Medulla oblongata (tissue), 1 donor: Measurements from ENCODE around the gene KCTD20.

Experiments
- DNase-seq: peaks from one replicate; pipeline ENCODE4 v3.0.0-alpha.2; 2015; ENCODE audit errors: extremely low spot score

Gene KCTD20

GRCh38 chr6:36533321-36533720 lies 90.5 kb downstream of the KCTD20 start:
- no peak for DNase-seq

GRCh38 chr6:36536873-36537547 lies 94.2 kb downstream of the KCTD20 start:
- no peak for DNase-seq

GRCh38 chr6:36539814-36540568 lies 97.2 kb downstream of the KCTD20 start:
- DNase-seq = no peak
